HepG2 (cell line): ENCODE measurements around the gene AJM1. TPM values are rescaled to one million over a fixed set of nuclear protein-coding genes. Genes with fewer than 3 reads are reported as not detected.

ENCODE experiments used
- AGO2 ChIP-seq: fragments of 200-400 bp; formaldehyde crosslinking; optimal IDR thresholded peaks from 2 replicates; pipeline ENCODE3; 2017; ENCODE audit warnings: mild to moderate bottlenecking, low read depth, low read length, moderate library complexity
- CBX2 ChIP-seq, 2 experiments: fragments of 200-600 bp in 1 of 2; sonication (generic); formaldehyde crosslinking in 1 of 2; IDR thresholded peaks; 2 replicates each; pipeline versions ENCODE4 v1.7.0 to v1.8.1; 2018 to 2022; ENCODE audit warnings: low read depth in 2 of 2, low read length in 1 of 2, mild to moderate bottlenecking in 1 of 2, missing genetic modification reagents in 1 of 2
- FIP1L1 ChIP-seq: fragments of 200-400 bp; formaldehyde crosslinking; IDR thresholded peaks from 2 replicates; pipeline ENCODE4 v1.6.1; 2018; ENCODE audit warnings: low read depth, mild to moderate bottlenecking, low read length, moderate library complexity, borderline replicate concordance; ENCODE audit not compliant: insufficient read depth
- KAT7 ChIP-seq: IDR thresholded peaks from 2 replicates; pipeline ENCODE4 v1.6.1; 2018; ENCODE audit warnings: borderline replicate concordance, missing compliant biosample characterization
- PAXIP1 ChIP-seq: sonication (generic); formaldehyde crosslinking; conservative IDR thresholded peaks from 2 replicates; pipeline ENCODE4 v1.4.0; 2020; ENCODE audit warnings: mild to moderate bottlenecking, missing genetic modification reagents, moderate library complexity
- RBM22 ChIP-seq: fragments of 200-400 bp; formaldehyde crosslinking; optimal IDR thresholded peaks from 2 replicates; pipeline ENCODE3; 2017; ENCODE audit warnings: mild to moderate bottlenecking, low read length, moderate library complexity
- SIX1 ChIP-seq: sonication (generic); formaldehyde crosslinking; IDR thresholded peaks from 2 replicates; pipeline ENCODE4 v1.4.0; 2020; ENCODE audit warnings: missing genetic modification reagents, borderline replicate concordance
- SNAPC2 ChIP-seq: sonication (generic); formaldehyde crosslinking; IDR thresholded peaks from 2 replicates; pipeline ENCODE4 v1.8.1; 2022; ENCODE audit warnings: mild to moderate bottlenecking, missing genetic modification reagents
- TFDP2 ChIP-seq: sonication (generic); formaldehyde crosslinking; IDR thresholded peaks from 2 replicates; pipeline ENCODE4 v1.4.0; 2020; ENCODE audit warnings: missing genetic modification reagents
- TIGD3 ChIP-seq: sonication (generic); formaldehyde crosslinking; IDR thresholded peaks from 2 replicates; pipeline ENCODE4 v1.5.1; 2020; ENCODE audit warnings: mild to moderate bottlenecking, missing genetic modification reagents, borderline replicate concordance
- ZFP36L1 ChIP-seq: sonication (generic); formaldehyde crosslinking; IDR thresholded peaks from 2 replicates; pipeline ENCODE4 v1.8.0; 2022; ENCODE audit warnings: mild to moderate bottlenecking, missing genetic modification reagents, moderate library complexity
- ZFP90 ChIP-seq: sonication (generic); formaldehyde crosslinking; IDR thresholded peaks from 2 replicates; pipeline ENCODE4 v1.8.0; 2022; ENCODE audit warnings: missing genetic modification reagents, mild to moderate bottlenecking, inconsistent platforms, borderline replicate concordance
- ZNF225 ChIP-seq: sonication (generic); formaldehyde crosslinking; IDR thresholded peaks from 2 replicates; pipeline ENCODE4 v1.4.0; 2020; ENCODE audit warnings: mild to moderate bottlenecking, missing genetic modification reagents
- ZNF333 ChIP-seq: sonication (generic); formaldehyde crosslinking; IDR thresholded peaks from 2 replicates; pipeline ENCODE4 v1.4.0; 2020; ENCODE audit warnings: mild to moderate bottlenecking, missing genetic modification reagents, borderline replicate concordance
- ZNF687 ChIP-seq: sonication (generic); formaldehyde crosslinking; IDR thresholded peaks from 2 replicates; pipeline ENCODE4 v1.5.1; 2020; ENCODE audit warnings: mild to moderate bottlenecking, missing genetic modification reagents, moderate library complexity
- ZNF720 ChIP-seq: sonication (generic); formaldehyde crosslinking; IDR thresholded peaks from 2 replicates; pipeline ENCODE4 v1.4.0; 2020; ENCODE audit warnings: missing genetic modification reagents
- ZZZ3 ChIP-seq: sonication (generic); formaldehyde crosslinking; IDR thresholded peaks from 2 replicates; pipeline ENCODE4 v1.4.0; 2020; ENCODE audit warnings: missing genetic modification reagents, mild to moderate bottlenecking, borderline replicate concordance
- polyA plus RNA-seq, 8 experiments: library from polyadenylated mRNA; depleted of rRNA in 3 of 8; stranded (reverse) in 7 of 8; unstranded in 1 of 8; fragments of >200 nt; fragmentation: Illumina TruSeq in 4 of 8; extraction: Trizol in 4 of 8; gene quantifications; 2 replicates each; pipeline versions ENCODE4 v1.2.1 to v1.2.3, GENCODE V29; 2011 to 2016; ENCODE audit warnings: low read depth in 4 of 8, missing spikeins in 1 of 8, mixed read lengths in 1 of 8; ENCODE audit not compliant: insufficient read depth in 1 of 8
- total RNA-seq, 5 experiments: library from RNA; depleted of rRNA; stranded (reverse); fragments of >200 nt; fragmentation: Illumina TruSeq; extraction: Trizol; gene quantifications; 2 replicates each; pipeline ENCODE4 v1.2.3, GENCODE V29; 2016; ENCODE audit warnings: low read depth in 1 of 5

The AJM1 gene
- total and polyA plus RNA-seq, 2 of the 13 experiments (the other 11 are each of a cell fraction or from before 2014, with no cell fraction given) = 1.1 to 1.2 TPM

GRCh38 chr9:136793086-136793946, 49.0 kb upstream of the AJM1 start (continued):
- no peak for TF ChIP-seq TIGD3 (CRISPR knock-in tag)
- no peak; the same call in 1 of the 2 replicates for TF ChIP-seq ZNF333 (CRISPR knock-in tag)
- TF ChIP-seq ZZZ3 = no peak
- peak; percentile 94 for TF ChIP-seq ZNF687
- TF ChIP-seq FIP1L1 = no peak
- TF ChIP-seq TFDP2 (CRISPR knock-in tag) = peak; percentile 51
- peak; percentile 61 for TF ChIP-seq AGO2
- TF ChIP-seq SNAPC2 (CRISPR knock-in tag) = no peak
- TF ChIP-seq ZFP90 (CRISPR knock-in tag) = no peak
- no peak for TF ChIP-seq ZNF225
- TF ChIP-seq KAT7 = no peak
- TF ChIP-seq ZNF720 (CRISPR knock-in tag) = no peak
- TF ChIP-seq ZFP36L1 (CRISPR knock-in tag) = 0 out of 2 replicates have a peak, but pooled peaks have one; percentile 31
- TF ChIP-seq CBX2 (IDR thresholded peaks at IDR 0.05; ENCODE audit: low read depth, low read length) = no peak
- no peak for TF ChIP-seq CBX2 (CRISPR knock-in tag; IDR thresholded peaks at IDR 0.05; ENCODE audit: low read depth)
- peak; percentile 29 for TF ChIP-seq RBM22
- no peak for TF ChIP-seq PAXIP1 (CRISPR knock-in tag)
- TF ChIP-seq SIX1 (CRISPR knock-in tag) = no peak
